GM12872 (cell line): ENCODE data around the gene FYN.

ENCODE experiments used
- CTCF ChIP-seq: IDR thresholded peaks from 3 replicates; pipeline ENCODE4 v1.5.1; 2011; ENCODE audit warnings: low read depth, mild to moderate bottlenecking, low read length, moderate library complexity; ENCODE audit not compliant: insufficient read depth

The FYN gene

GRCh38 chr6:111865909-111866546 lies 7.2 kb downstream of the FYN start:
- TF ChIP-seq CTCF: no peak

GRCh38 chr6:111865049-111865585 lies 8.1 kb downstream of the FYN start:
- TF ChIP-seq CTCF: no peak

GRCh38 chr6:111864138-111865048 lies 8.9 kb downstream of the FYN start:
- no peak for TF ChIP-seq CTCF

- TF ChIP-seq CTCF: no peak
Measured at GRCh38 chr6:111862741-111863140, 10.5 kb downstream of the FYN start.

GRCh38 chr6:111862314-111862713 lies 10.9 kb downstream of the FYN start:
- no peak for TF ChIP-seq CTCF

- TF ChIP-seq CTCF: no peak
Measured at GRCh38 chr6:111861431-111861885, 11.8 kb downstream of the FYN start.

- TF ChIP-seq CTCF: no peak
Measured at GRCh38 chr6:111858347-111858746, 14.9 kb downstream of the FYN start.
